WERI-Rb-1 (cell line): ENCODE measurements around the gene ELF5.

Experiments
- DNase-seq: peaks from one replicate; pipeline ENCODE4 v3.0.0-alpha.2; 2020
- H3K27ac ChIP-seq: fragments of 250-450 bp; sonication (Bioruptor Pico); 2 replicates; pipeline ENCODE4 v1.5.1; 2020; ENCODE audit warnings: mild to moderate bottlenecking, moderate library complexity
- H3K27me3 ChIP-seq: fragments of 250-450 bp; sonication (Bioruptor Pico); 2 replicates; pipeline ENCODE4 v1.5.1; 2021; ENCODE audit warnings: mild to moderate bottlenecking, low read depth, moderate library complexity; ENCODE audit not compliant: insufficient read depth, severe bottlenecking
- H3K36me3 ChIP-seq: fragments of 250-450 bp; sonication (Bioruptor Pico); 2 replicates; pipeline ENCODE4 v1.5.1; 2020; ENCODE audit warnings: mild to moderate bottlenecking, moderate library complexity
- H3K4me3 ChIP-seq: 2 replicates; pipeline ENCODE4 v1.5.1; 2011; ENCODE audit warnings: low read depth, mild to moderate bottlenecking, control low read depth, low read length
- H3K9me3 ChIP-seq: fragments of 250-450 bp; sonication (Bioruptor Pico); 2 replicates; pipeline ENCODE4 v1.5.1; 2021; ENCODE audit warnings: mild to moderate bottlenecking, moderate library complexity; ENCODE audit not compliant: severe bottlenecking
- CTCF ChIP-seq: IDR thresholded peaks from 2 replicates; pipeline ENCODE4 v1.5.1; 2011; ENCODE audit warnings: low read depth, mild to moderate bottlenecking, control low read depth, inconsistent platforms, low read length

ELF5 gene

DNA sequence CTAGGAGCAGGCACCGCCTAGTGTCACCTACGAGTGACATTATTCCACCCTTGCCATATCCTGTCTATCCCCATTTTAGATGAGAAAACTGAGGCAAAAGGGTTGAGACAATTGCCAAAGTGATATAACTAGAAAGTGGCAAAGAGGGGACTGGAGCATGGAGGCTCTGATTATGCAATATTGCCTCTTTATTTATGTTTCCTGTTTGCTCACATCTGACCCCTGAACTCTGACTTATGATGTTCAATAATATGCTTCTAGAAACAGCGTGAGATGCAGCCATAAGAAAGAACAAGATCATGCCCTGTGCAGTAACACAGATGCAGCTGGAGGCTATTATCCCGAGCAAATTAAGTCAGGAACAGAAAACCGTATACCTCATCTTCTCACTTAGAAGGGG lies 7.7 kb downstream of the ELF5 start:
- TF ChIP-seq CTCF: no peak
- no peak overlapping the region for H3K4me3 ChIP-seq
- no peak for DNase-seq
- H3K36me3 ChIP-seq: no peaks in the 10 kb centered on the region
- no peaks in the 10 kb centered on the region for H3K9me3 ChIP-seq
- no peaks in the 10 kb centered on the region for H3K27me3 ChIP-seq
- no peak overlapping the region for H3K27ac ChIP-seq

GRCh38 chr11:34502949-34503348 lies 10.6 kb downstream of the ELF5 start:
- no peaks in the 10 kb centered on the region for H3K27me3 ChIP-seq
- H3K9me3 ChIP-seq: no peaks in the 10 kb centered on the region
- H3K4me3 ChIP-seq: no peak overlapping the region
- no peaks in the 10 kb centered on the region for H3K36me3 ChIP-seq
- TF ChIP-seq CTCF: no peak
- no peak for DNase-seq
- no peak overlapping the region for H3K27ac ChIP-seq

- Histone ChIP-seq H3K27ac (no peak overlapping the region), H3K36me3 (no peaks in the 10 kb centered on the region)
Measured at GRCh38 chr11:34501949-34502348, 11.6 kb downstream of the ELF5 start.

GRCh38 chr11:34501500-34501899 lies 12.1 kb downstream of the ELF5 start:
- no peak for DNase-seq
- no peak for TF ChIP-seq CTCF
- no peak overlapping the region for H3K27ac ChIP-seq

More at GRCh38 chr11:34501949-34502348, 11.6 kb downstream of the ELF5 start:
- no peak for TF ChIP-seq CTCF
- H3K9me3 ChIP-seq: no peaks in the 10 kb centered on the region
- DNase-seq: no peak
- H3K4me3 ChIP-seq: no peak overlapping the region
- no peaks in the 10 kb centered on the region for H3K27me3 ChIP-seq

DNA sequence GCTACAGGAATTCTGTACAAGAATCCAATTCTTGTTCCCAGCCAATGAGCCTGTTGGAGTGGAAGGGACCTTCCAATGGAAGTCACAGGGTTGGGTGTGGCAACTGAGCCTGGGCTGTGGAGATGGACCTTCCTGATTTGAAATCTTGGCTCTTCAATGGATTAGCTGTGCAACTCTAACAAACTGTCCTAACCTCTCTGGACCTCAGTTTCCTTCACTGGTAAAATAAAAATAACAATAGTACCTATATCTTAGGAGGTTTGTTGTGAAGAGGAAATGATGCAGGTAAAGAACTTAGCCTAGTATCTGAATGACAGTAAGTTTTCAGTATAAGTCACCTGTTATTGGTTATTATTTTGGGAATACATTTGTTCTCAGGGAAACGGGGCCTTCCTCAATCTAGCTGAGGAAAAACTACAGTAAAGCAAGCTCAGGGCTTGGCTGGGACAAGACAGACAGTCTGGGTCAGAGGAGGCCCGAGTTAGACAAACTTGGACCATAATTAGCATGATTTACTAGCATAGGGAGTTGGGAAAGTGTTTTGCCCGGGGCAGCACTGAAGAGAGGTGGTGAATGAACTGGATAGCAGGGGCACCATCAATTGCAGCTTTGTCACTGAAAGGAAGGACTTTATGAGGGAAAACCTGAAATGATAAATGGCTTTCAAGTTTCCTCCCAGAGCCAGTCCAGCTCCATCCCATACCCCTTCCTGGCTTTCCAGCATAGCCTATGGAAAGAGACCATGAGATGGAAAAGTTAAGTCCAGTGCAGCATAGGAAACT lies 13.7 kb downstream of the ELF5 start:
- Histone ChIP-seq H3K27ac (no peak overlapping the region), H3K4me3 (no peak overlapping the region)
- TF ChIP-seq CTCF: no peak

More at GRCh38 chr11:34501500-34501899, 12.1 kb downstream of the ELF5 start:
- Histone ChIP-seq H3K36me3 (no peaks in the 10 kb centered on the region), H3K9me3 (no peaks in the 10 kb centered on the region), H3K27me3 (no peaks in the 10 kb centered on the region), H3K4me3 (no peak overlapping the region)

GRCh38 chr11:34495724-34496377 lies 17.7 kb downstream of the ELF5 start:
- H3K9me3 ChIP-seq: no peaks in the 10 kb centered on the region
- no peaks in the 10 kb centered on the region for H3K27me3 ChIP-seq
- H3K27ac ChIP-seq: no peak overlapping the region
- TF ChIP-seq CTCF: no peak
- no peak for DNase-seq
- no peak overlapping the region for H3K4me3 ChIP-seq
- no peaks in the 10 kb centered on the region for H3K36me3 ChIP-seq

More for the DNA sequence above, 13.7 kb downstream of the ELF5 start:
- no peak for DNase-seq
- no peaks in the 10 kb centered on the region for H3K9me3 ChIP-seq
- H3K27me3 ChIP-seq: no peaks in the 10 kb centered on the region
- H3K36me3 ChIP-seq: no peaks in the 10 kb centered on the region
